ENCODE results near the gene VNN1. TPM values are rescaled to one million over a fixed set of nuclear protein-coding genes. Genes with fewer than 3 reads are reported as not detected.

Gene VNN1
- 0.03 to 0.07 TPM (median 0.05 TPM) in 3 of 5 replicates, not detected in the others for total RNA-seq (2022; extraction: Qiagen RNA extraction; ENCODE audit: low read depth)

GRCh38 chr6:132713352-132714134 lies at the start of gene VNN1:
VNN1 (minus strand) TSS chr6:132714055; CDS start chr6:132714035, 20 bp downstream.

GRCh38 chr6:132659082-132659481 lies 54.8 kb downstream of the VNN1 start, which contains the start of gene TAAR1:
TAAR1 (minus strand) TSS chr6:132659182; CDS start chr6:132646003, 13,179 bp downstream.

Other genes with a start within 250 kb of the VNN1 start
- 18.8 to 26.8 TPM (median 22.8 TPM) in 5 replicates for gene STX7, start 200.9 kb downstream of the VNN1 start, total RNA-seq (2022; extraction: Qiagen RNA extraction; ENCODE audit: low read depth)
- gene TAAR9, start 175.8 kb downstream of the VNN1 start, total RNA-seq (2022; extraction: Qiagen RNA extraction; ENCODE audit: low read depth): not detected in 5 replicates
- gene TAAR8, start 161.4 kb downstream of the VNN1 start, total RNA-seq (2022; extraction: Qiagen RNA extraction; ENCODE audit: low read depth): not detected in 5 replicates
- gene TAAR6, start 143.7 kb downstream of the VNN1 start, total RNA-seq (2022; extraction: Qiagen RNA extraction; ENCODE audit: low read depth): not detected in 5 replicates
- gene TAAR5, start 124.3 kb downstream of the VNN1 start, total RNA-seq (2022; extraction: Qiagen RNA extraction; ENCODE audit: low read depth): not detected in 5 replicates
- gene TAAR2, start 89.8 kb downstream of the VNN1 start, total RNA-seq (2022; extraction: Qiagen RNA extraction; ENCODE audit: low read depth): not detected in 5 replicates
- not detected in 5 replicates for gene TAAR1, start 54.9 kb downstream of the VNN1 start, total RNA-seq (2022; extraction: Qiagen RNA extraction; ENCODE audit: low read depth)
- 0.10 TPM in 1 of 5 replicates, not detected in the others for gene VNN2, start 43.8 kb upstream of the VNN1 start, total RNA-seq (2022; extraction: Qiagen RNA extraction; ENCODE audit: low read depth)
- gene SLC18B1, start 84.6 kb upstream of the VNN1 start, total RNA-seq (2022; extraction: Qiagen RNA extraction; ENCODE audit: low read depth): 4.6 to 5.9 TPM (median 5.2 TPM) in 5 replicates
- 1,872 to 2,130 TPM (median 1,935 TPM) in 5 replicates for gene RPS12, start 100.5 kb upstream of the VNN1 start, total RNA-seq (2022; extraction: Qiagen RNA extraction; ENCODE audit: low read depth)